ENCODE results near the gene ACLY.
A peak's percentile ranks its signal among the peaks of the same experiment; 100 is the strongest.

Gene ACLY

DNA sequence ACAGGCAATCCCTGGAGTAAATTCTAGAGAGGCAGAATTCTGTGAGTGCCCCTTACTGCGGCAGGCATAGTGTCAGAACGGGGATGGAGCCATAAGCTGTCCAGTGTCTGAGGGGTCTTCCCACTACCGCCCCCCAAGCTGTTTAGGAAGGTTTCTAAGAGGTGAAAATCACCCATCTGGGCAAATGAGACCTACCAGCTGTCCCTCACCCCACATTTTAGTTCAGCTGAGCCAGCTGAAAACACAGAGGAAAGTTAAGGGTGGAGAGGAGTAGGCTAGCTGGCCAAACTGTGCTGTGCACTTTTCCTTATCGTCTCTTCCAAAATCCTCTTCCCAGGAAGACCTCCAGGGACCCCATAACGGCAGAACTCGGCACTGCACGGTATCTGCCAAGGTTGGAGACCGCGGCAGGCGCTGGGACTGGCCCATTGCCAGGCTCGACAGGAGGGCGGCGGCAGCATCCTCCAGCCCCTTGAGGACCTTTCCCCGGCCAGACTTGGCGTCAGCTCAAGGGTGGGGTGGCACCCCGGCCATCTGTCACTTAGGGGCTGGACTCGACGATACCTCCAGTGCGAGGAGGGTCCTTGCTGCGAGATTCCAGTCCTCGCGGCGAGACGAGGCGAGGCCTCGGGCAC is 955 bp downstream of the ACLY start:
- H3K4me3 ChIP-seq (ENCODE audit: low read length) = peak overlapping the region; percentile 96
- peak; percentile 36 for DNase-seq (ENCODE audit: low read depth)
- TF ChIP-seq, protein P1, sequence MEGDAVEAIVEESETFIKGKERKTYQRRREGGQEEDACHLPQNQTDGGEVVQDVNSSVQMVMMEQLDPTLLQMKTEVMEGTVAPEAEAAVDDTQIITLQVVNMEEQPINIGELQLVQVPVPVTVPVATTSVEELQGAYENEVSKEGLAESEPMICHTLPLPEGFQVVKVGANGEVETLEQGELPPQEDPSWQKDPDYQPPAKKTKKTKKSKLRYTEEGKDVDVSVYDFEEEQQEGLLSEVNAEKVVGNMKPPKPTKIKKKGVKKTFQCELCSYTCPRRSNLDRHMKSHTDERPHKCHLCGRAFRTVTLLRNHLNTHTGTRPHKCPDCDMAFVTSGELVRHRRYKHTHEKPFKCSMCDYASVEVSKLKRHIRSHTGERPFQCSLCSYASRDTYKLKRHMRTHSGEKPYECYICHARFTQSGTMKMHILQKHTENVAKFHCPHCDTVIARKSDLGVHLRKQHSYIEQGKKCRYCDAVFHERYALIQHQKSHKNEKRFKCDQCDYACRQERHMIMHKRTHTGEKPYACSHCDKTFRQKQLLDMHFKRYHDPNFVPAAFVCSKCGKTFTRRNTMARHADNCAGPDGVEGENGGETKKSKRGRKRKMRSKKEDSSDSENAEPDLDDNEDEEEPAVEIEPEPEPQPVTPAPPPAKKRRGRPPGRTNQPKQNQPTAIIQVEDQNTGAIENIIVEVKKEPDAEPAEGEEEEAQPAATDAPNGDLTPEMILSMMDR (IDR thresholded peaks at IDR 0.05; ENCODE audit: insufficient read depth, low read depth, low read length, missing control alignments) = no peak

DNA sequence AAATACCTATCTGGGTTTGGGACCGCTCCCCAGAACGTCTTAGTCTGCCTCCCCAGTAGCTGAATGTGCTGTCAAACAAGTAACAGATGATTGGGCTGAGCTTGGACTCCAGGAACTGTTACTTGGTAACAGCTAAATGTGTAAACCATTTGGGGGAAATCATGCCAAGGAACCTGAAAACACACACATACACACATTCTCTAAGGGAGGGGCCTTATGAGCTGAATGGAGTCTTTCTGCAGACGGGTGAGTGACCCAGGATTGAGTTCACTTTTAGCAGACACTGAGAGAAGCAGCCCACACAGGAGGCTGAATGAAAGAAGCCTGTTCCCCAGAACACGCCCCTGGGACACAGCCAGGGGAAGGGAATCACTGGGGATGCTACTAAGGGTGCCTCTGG is 1.6 kb downstream of the ACLY start:
- H3K4me3 ChIP-seq (ENCODE audit: low read length) = peak overlapping the region; percentile 96
- DNase-seq (ENCODE audit: low read depth) = peak; percentile 34
- TF ChIP-seq, protein P1 (IDR thresholded peaks at IDR 0.05; ENCODE audit: insufficient read depth, low read depth, low read length, missing control alignments) = no peak

DNA sequence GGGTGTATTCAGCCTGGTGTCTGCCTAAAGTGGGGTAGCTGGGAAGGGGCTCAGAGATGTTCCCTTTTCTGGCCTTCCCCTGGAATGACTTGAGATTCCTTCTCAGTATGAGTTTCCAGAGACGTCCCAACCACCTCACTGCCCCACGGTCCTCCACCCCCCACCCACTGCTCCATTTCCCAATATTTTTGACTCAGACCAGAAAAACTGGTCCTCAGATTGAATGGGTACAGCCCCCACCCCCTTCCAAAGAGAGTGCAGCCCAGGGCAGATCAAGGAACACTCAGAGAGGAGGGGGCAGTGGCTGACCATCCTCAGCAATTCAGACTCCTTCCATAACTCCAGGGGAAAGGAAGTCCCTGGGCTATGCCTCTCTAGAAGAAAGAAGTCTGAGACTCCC is 3.2 kb downstream of the ACLY start:
- DNase-seq (ENCODE audit: low read depth) = peak; percentile 74
- TF ChIP-seq, protein P1 (IDR thresholded peaks at IDR 0.05; ENCODE audit: insufficient read depth, low read depth, low read length, missing control alignments) = no peak
- peak overlapping the region; percentile 0 for H3K4me3 ChIP-seq (ENCODE audit: low read length)

DNA sequence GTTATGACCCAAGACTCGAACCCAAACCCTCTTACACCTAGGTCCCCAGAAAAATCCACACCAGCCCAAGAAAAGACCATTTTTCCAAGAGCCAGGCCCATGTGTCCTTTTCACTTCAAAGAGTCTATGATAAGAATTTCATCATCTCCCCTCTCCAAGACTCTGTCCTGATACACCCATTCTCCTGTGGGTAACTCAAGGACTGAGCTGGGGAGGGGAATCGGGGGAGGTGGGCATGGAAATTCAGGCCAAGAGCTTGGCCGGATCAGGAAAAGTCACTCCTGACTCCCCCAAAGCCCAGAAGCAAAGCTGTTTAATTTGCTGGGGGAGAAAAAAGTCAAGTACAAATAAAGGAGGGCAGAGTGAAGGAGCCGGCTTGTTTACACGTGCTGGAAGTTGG is 3.7 kb downstream of the ACLY start:
- TF ChIP-seq, protein P1 (IDR thresholded peaks at IDR 0.05; ENCODE audit: insufficient read depth, low read depth, low read length, missing control alignments) = no peak
- H3K4me3 ChIP-seq (ENCODE audit: low read length) = no peak overlapping the region
- DNase-seq (ENCODE audit: low read depth) = no peak

DNA sequence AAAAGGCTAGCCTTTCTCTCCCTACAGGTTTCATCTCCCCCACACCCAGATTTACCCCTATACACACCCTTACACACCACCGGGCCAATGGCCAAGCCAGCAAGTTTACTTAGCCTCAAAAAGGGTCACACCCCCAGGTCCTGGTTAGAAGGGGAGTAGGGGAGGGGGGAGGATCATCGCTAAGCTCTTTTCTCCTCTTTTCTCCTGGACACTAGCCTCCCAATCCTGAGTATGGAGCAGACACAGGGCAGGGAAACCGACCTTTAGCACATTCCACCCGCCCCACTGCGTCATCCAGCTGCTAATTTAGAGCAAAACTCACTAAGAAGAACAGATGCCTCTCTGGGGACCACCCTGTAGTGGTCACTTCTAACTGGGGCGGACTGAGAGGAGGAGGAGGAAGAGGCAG is 4.4 kb downstream of the ACLY start:
- H3K4me3 ChIP-seq (ENCODE audit: low read length) = no peak overlapping the region
- DNase-seq (ENCODE audit: low read depth) = no peak
- TF ChIP-seq, protein P1 (IDR thresholded peaks at IDR 0.05; ENCODE audit: insufficient read depth, low read depth, low read length, missing control alignments) = no peak

DNA sequence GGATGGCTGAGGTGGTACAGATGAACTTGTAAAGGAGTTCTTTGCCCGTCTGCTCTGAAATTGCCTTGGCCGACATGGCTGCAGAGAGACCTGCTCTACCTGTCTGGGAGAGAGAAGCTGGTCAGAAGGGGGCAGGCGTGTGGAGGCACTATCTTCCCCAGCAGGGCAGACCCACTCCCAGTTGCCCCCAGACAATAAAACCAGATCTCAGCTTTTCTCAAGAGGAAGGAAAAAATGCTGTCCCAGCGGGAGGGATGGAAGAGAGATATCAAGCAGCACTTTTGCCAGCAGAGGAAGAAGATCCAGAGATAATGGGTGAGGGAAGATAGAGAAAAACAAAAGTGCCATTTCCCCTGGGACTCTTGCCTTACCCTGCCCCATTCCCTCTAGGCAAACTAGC is 5.0 kb downstream of the ACLY start:
- no peak for DNase-seq (ENCODE audit: low read depth)
- TF ChIP-seq, protein P1 (IDR thresholded peaks at IDR 0.05; ENCODE audit: insufficient read depth, low read depth, low read length, missing control alignments) = no peak
- no peak overlapping the region for H3K4me3 ChIP-seq (ENCODE audit: low read length)

DNA sequence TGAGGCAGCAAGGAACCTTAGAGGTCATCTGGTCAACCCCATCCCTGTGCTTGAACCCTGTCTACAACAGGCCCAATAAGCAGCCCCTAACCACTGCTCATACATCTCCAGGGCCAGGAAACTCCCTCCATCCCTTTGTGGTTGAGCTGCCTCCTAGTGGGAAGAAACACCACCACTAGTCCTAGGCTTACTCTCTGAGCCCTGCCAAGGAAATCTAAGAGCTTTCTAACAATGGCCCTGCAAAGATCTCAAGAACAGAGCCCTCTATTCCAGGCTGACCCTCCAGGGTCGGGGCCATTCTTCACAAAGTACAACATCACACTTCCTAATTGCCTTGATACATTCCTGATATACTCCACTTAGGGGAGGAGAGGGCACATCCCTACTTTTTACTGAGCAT is 5.8 kb downstream of the ACLY start:
- H3K4me3 ChIP-seq (ENCODE audit: low read length) = no peak overlapping the region
- TF ChIP-seq, protein P1 (IDR thresholded peaks at IDR 0.05; ENCODE audit: insufficient read depth, low read depth, low read length, missing control alignments) = no peak
- DNase-seq (ENCODE audit: low read depth) = no peak

Measured in epithelial cell of esophagus (primary cell).